Stimulated activated CD4-positive, alpha-beta T cell treated with anti-CD3 and anti-CD28 coated beads, Interleukin-4, amount 100 ng/mL, for 1 hour (primary cell): ENCODE measurements around the gene RHBDD1.

Source experiments
- DNase-seq: peaks from one replicate; pipeline ENCODE4 v3.0.0-alpha.2; 2020

The RHBDD1 gene

GRCh38 chr2:226943862-226944620 is 108.2 kb downstream of the RHBDD1 start:
- no peak for DNase-seq

- no peak for DNase-seq
These were observed 117.4 kb downstream of the RHBDD1 start for GRCh38 chr2:226953206-226953605.

DNA sequence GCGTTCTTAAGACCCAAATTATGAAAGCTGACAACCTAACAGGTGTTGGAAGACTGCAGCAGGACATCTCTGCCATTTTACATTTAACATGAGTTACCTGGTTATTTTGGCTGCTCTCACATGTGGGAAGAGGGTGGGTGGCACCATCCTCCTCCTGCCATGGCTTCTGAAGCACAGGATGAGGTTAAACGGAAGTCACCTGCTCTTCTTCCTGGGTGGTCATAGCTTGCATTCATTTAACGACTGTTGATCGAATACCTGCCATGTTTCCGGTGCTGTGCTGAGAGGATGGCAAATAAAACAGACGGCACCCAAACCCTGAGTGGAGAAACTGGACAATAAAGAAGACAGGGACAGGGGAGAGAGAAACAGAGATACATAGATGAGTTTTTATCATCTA is 118.0 kb downstream of the RHBDD1 start:
- no peak for DNase-seq

GRCh38 chr2:226956659-226957058 is 120.8 kb downstream of the RHBDD1 start:
- no peak for DNase-seq

GRCh38 chr2:226959418-226959817 is 123.6 kb downstream of the RHBDD1 start:
- DNase-seq = no peak

DNA sequence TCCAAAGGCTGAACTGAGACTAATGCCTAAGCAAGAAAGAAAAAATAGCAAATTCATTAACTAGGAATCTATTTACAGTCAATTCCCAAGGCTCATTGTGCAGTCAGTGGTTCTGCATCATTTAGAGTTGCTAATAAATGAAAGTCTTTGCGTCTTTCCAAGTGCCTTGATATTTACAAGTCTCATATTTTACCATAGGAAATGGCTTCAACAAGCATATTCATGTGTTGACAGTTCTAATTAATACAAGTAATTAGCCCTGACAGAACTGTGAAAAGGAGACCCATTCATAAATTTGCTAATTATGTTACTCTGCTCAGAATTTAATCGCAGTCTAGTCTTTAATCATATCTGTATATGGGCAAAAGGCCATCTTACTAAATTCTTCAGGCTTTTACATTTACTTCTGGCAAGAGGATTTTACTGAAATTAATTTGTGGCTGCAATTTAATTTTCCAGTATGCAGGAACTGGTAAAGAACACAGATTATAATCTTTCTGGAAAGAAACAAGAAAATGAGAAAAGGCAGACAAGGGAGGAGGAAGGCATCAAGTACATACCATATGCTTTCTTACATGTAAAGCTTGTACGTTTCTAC is 126.4 kb downstream of the RHBDD1 start:
- DNase-seq = no peak

DNA sequence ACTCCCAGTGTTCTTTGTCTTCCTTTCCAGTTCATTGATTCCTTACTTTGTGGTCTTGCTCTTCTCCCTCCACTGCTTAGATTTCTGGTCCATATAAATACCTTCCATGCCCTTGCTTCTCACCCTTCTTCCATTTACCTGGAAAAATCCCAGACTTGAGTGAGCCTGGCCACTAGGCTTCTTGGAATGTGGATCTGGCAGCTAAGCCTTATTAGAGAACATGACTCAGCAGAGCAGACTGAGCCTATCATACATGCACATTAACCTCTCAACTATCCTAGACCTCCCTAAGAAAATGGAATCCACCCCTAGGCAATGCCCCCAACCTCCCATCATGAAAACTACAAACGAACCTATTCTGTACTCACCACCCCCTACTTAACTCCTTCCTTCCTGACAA is 127.7 kb downstream of the RHBDD1 start:
- no peak for DNase-seq

DNA sequence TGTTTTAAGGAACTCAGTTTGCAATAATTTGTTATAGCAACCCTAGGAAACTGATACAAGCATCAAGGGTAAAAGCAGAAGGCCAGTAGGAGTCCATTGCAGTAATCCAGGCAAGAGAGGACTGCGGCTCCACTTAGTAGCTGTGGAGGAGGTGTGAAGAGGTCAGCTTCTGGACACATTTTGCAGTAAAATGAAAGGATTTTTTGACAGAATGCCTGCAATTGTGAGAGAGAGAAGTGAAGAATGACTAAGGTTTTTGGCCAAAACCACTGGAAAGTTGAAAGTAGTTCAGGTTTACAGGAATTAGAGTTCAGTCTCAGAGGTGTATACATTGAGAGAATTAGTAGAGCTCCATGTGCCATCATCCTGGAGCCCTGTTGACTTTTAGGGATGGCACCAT is 129.5 kb downstream of the RHBDD1 start:
- no peak for DNase-seq

GRCh38 chr2:226969417-226970080 is 133.7 kb downstream of the RHBDD1 start:
- DNase-seq = no peak

GRCh38 chr2:226970362-226970761 is 134.5 kb downstream of the RHBDD1 start:
- DNase-seq = no peak

GRCh38 chr2:226971084-226971483 is 135.2 kb downstream of the RHBDD1 start:
- DNase-seq = no peak

- DNase-seq = no peak
These were observed 135.9 kb downstream of the RHBDD1 start for GRCh38 chr2:226971770-226972169.

DNA sequence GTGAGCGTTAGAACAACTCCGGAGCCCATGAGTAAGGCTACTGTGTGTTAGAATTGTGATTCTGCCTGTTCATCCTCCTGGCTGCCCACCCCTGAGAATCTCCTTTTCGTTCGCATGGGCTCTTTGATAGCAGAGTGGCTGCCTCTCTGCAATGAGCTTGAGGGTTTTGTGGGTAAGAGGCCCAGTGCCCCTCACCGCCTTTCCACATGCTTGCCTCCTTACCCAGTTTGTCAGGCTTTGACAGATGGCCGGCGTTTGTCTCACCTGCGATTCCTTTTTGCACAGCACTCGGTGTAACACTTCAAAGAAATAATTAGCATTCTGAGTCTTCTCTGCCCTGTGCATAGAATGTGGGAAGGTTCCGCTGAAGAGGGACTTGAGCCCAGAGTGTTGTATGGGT is 138.0 kb downstream of the RHBDD1 start:
- DNase-seq = no peak

GRCh38 chr2:226977775-226978190 is 141.9 kb downstream of the RHBDD1 start:
- no peak for DNase-seq

- no peak for DNase-seq
These were observed 142.4 kb downstream of the RHBDD1 start for GRCh38 chr2:226978300-226978699.

GRCh38 chr2:226979004-226979403 is 143.2 kb downstream of the RHBDD1 start:
- DNase-seq = no peak

DNA sequence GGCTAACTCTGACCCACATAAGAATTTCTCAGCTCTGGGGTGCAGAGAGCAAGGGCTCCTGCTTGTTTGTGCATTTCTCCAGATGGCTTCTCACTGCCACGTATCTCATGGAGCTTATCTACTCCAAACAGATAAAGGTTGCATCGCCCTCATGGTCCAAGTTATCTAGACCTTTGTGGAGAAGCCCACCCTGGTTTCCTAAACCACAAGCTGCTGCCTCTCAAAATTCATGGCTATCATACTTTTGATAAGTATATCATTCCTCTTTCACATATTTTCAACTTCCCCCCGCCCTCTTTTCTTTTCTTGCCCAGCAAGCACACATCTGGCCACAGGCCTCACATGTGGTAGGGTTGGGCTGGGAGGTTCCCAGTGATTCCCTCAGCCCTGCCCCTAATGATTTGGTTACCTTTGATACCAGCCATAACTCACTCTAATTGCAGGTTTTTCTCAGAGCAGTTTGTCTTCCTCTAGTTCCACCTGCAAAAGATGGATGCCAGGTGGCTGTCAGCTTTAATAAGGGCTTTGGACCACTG is 146.0 kb downstream of the RHBDD1 start:
- no peak for DNase-seq

DNA sequence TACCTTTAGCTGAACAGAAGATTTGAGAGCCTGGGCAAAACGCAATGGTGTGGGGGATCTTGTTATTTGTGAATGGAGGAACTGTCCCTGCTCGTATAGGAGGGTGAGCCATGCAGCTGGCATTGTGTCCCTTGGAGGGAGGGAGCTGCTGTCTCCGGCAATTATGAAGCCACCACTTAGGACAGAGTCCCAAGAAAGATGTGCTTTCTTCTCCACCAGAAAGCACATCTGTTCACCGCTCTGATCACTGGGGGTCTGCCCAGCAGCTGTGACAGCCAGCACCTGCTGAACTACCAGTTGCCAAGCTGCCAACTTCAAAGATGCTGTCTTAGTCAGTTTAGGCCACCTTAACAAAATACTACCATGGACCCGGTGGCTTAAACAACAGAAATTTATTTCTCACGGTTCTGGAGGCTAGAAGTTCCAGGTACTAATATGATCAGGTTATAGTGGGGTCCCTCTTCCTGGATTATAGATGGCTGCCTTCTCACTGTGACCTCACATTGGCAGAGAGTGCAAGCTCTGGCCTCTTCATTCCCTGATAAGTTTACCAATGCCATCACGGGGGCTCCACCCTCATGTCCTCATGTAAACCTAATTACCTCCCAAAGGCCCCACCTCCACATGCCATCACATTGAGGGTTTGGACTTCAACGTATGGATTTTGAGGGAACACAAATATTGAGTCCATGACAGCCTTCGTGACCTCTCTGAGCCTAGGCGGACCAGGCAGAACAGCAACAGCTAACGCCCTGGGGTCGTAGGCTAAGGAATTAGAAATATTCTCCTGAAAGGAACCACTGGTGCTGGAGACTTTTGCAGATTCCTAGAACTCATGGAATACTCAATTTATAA is 148.3 kb downstream of the RHBDD1 start:
- no peak for DNase-seq

DNA sequence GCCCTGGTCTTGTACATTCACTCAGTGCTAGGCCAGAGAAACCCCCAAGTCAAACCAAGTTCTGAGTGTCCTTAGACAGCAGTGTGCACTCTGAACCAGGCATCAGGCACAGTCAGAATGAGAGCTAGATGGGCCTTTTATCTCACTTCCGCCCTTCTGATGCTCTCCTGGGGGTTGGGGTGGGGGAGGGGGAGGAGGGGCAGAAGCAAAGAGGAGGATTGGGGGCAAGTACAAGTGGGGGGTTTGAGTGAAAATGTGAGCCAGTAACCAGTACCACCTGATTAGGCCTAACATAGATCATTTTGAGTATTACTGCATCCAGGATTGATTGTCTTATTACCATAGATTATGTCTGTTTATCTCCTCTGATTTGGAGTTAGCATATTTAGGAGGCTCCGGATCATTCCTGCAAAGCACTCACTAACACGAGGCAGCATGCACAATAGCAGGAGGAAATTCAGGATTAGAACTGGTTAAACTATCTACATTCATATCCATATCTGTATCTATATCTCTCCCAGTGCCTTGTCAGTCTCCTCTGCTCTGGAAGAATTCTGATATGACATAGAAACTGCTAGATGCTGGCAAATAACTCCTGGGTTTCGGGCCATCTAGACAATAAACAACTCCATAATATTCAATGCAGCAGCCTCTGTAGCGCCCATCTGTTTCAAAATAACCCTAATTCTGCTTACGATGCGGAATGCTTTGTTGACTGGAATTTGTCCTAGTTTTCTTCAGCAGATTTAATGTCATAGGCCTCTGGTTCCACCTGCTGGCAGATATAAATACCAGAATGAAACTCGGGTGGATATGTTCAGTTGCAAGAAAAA is 149.1 kb downstream of the RHBDD1 start:
- DNase-seq = no peak

- no peak for DNase-seq
These were observed 149.7 kb downstream of the RHBDD1 start for GRCh38 chr2:226985583-226985946.

DNA sequence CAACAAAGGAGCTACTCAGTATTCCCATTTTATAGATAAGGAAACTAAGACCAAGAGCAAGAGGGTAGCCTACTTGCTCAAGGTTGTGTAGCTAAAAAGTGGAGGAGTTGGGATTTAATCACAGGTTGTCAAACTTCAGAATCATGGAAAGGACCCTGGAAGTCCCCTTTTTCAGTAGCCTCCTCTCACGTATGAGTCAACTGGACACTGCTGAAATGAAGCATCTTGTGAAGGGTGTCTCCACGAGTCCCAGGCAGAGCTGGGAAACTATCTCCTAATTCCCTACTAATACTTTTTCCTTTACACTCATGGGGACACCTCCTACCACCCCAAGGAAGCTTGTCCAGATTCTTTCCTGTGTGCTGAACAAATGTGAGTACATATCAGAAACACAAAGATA is 155.8 kb downstream of the RHBDD1 start:
- no peak for DNase-seq

DNA sequence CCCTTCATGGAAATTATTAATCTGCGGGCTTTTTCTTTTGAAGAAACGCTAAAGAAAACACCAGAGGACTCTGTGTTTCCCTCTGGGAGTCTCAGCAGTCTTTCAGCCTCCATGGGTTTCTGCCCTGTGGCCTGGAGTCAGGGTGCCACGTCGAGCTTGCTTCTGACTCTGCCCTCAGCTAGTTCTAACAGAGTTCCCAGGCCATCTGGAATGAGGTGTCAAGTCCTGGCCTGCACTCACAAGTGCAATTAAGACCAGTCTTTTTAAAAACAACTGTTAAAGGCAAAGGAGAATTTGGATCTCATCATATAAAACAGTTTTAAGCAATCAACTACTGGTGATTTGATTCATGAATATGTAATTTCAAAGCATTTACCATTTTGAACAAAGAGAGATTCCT is 157.3 kb downstream of the RHBDD1 start:
- no peak for DNase-seq
